Nephron progenitor cell (in vitro differentiated cells): ENCODE data around the gene UTP11.

ENCODE experiments used
- DNase-seq: peaks from one replicate; pipeline ENCODE4 v3.0.0; 2021
- H3K27ac Mint-ChIP-seq: 2 replicates; pipeline ENCODE4 v1.8.0; 2021; ENCODE audit warnings: mild to moderate bottlenecking, moderate library complexity, mixed read lengths
- H3K27me3 Mint-ChIP-seq: 2 replicates; pipeline ENCODE4 v1.8.0; 2021; ENCODE audit warnings: mild to moderate bottlenecking, low read depth, mixed read lengths; ENCODE audit not compliant: poor library complexity
- H3K36me3 Mint-ChIP-seq: 2 replicates; pipeline ENCODE4 v1.8.0; 2021; ENCODE audit warnings: low read depth, mixed read lengths
- H3K4me1 Mint-ChIP-seq: 2 replicates; pipeline ENCODE4 v1.8.0; 2021; ENCODE audit warnings: mixed read lengths
- H3K4me3 Mint-ChIP-seq: 2 replicates; pipeline ENCODE4 v1.8.0; 2021; ENCODE audit warnings: mild to moderate bottlenecking, moderate library complexity, mixed read lengths
- H3K9me3 Mint-ChIP-seq: 2 replicates; pipeline ENCODE4 v1.8.0; 2021; ENCODE audit warnings: mild to moderate bottlenecking, moderate library complexity, mixed read lengths
- TF ChIP-seq, protein P1 (sequence below): fragments of 200-600 bp; sonication (generic); IDR thresholded peaks from 2 replicates; pipeline ENCODE4 v1.5.0; 2021; ENCODE audit warnings: antibody characterized with exemption

The UTP11 gene

DNA sequence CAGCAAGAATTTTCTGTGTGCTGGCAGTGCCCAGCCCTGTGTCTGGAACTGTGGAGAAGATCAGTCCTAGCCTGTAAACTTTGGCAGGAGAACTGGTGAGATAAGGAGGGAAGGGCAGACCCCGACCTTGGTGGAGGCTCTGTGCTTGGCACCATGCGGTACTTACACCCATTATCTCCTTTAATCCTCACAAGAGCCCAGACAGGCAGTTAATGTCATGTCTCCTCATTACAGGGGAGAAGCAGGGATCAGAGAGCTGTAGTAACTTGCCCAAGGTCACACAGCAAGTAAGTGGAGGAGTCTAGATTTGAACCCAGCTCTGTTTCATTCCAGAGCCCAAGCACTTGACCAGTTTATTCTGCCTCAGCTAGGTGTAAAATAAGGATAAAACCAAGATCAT, 48.0 kb downstream of the UTP11 start:
- no peak overlapping the region for H3K27ac Mint-ChIP-seq
- H3K9me3 Mint-ChIP-seq, result no peaks in the 10 kb centered on the region
- peaks cover 6% of the 10 kb centered on the region for H3K4me1 Mint-ChIP-seq

DNA sequence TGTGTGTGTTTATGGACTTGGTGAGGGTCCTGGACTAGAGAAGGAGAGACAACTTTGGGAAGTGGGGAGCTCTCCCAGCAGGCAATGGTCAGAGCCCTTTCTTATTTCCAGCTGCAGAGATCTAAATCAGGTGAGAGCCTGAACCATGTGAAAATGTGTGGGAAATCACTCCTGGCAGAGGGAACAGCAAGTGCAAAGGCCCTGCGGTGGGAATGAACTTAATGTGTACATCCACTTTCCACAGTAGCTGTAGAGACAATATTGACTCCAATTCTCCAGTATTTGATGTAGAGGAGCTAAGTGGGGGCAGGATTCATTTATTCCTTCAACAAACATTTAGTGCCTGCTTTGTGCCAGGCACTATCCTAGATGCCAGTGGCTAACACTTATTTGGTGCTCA, 48.8 kb downstream of the UTP11 start:
- H3K36me3 Mint-ChIP-seq, result no peaks in the 10 kb centered on the region
- no peak overlapping the region for H3K4me3 Mint-ChIP-seq
- DNase-seq, result no peak
- H3K9me3 Mint-ChIP-seq, result no peaks in the 10 kb centered on the region
- no peak overlapping the region for H3K27ac Mint-ChIP-seq
- H3K27me3 Mint-ChIP-seq, result peaks cover 60% of the 10 kb centered on the region
- peaks cover 6% of the 10 kb centered on the region for H3K4me1 Mint-ChIP-seq
- TF ChIP-seq, protein P1, sequence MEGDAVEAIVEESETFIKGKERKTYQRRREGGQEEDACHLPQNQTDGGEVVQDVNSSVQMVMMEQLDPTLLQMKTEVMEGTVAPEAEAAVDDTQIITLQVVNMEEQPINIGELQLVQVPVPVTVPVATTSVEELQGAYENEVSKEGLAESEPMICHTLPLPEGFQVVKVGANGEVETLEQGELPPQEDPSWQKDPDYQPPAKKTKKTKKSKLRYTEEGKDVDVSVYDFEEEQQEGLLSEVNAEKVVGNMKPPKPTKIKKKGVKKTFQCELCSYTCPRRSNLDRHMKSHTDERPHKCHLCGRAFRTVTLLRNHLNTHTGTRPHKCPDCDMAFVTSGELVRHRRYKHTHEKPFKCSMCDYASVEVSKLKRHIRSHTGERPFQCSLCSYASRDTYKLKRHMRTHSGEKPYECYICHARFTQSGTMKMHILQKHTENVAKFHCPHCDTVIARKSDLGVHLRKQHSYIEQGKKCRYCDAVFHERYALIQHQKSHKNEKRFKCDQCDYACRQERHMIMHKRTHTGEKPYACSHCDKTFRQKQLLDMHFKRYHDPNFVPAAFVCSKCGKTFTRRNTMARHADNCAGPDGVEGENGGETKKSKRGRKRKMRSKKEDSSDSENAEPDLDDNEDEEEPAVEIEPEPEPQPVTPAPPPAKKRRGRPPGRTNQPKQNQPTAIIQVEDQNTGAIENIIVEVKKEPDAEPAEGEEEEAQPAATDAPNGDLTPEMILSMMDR, result no peak

More for the DNA sequence above, 48.0 kb downstream of the UTP11 start:
- no peaks in the 10 kb centered on the region for H3K36me3 Mint-ChIP-seq
- no peak for DNase-seq
- TF ChIP-seq, protein P1, result no peak
- peaks cover 61% of the 10 kb centered on the region for H3K27me3 Mint-ChIP-seq
- no peak overlapping the region for H3K4me3 Mint-ChIP-seq

DNA sequence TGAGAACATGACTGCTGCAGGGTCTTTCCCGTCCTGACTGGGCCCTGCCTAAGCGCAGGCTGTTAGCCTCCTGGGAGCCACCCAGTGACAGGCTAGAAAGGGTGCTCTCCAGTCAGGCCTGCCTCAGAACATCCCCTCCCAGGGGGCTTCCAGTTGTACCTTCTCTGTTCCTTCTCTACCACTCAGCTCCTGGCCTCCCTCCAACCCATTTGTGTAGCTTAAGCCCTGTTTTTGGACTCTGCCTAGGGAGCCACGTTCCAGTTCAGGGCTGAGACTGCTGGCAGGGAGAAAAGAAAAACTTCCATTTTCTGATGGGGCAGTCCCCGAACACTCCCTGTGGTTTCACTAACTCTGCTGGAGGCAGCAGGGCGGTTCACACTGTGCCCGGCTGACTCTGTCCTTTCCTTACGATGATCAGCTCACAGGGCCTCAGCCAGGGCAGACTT, 49.4 kb downstream of the UTP11 start:
- H3K36me3 Mint-ChIP-seq, result no peaks in the 10 kb centered on the region
- no peaks in the 10 kb centered on the region for H3K9me3 Mint-ChIP-seq
- no peak overlapping the region for H3K27ac Mint-ChIP-seq
- peaks cover 61% of the 10 kb centered on the region for H3K27me3 Mint-ChIP-seq
- DNase-seq, result no peak
- peaks cover 6% of the 10 kb centered on the region for H3K4me1 Mint-ChIP-seq
- no peak overlapping the region for H3K4me3 Mint-ChIP-seq
- TF ChIP-seq, protein P1, result no peak

DNA sequence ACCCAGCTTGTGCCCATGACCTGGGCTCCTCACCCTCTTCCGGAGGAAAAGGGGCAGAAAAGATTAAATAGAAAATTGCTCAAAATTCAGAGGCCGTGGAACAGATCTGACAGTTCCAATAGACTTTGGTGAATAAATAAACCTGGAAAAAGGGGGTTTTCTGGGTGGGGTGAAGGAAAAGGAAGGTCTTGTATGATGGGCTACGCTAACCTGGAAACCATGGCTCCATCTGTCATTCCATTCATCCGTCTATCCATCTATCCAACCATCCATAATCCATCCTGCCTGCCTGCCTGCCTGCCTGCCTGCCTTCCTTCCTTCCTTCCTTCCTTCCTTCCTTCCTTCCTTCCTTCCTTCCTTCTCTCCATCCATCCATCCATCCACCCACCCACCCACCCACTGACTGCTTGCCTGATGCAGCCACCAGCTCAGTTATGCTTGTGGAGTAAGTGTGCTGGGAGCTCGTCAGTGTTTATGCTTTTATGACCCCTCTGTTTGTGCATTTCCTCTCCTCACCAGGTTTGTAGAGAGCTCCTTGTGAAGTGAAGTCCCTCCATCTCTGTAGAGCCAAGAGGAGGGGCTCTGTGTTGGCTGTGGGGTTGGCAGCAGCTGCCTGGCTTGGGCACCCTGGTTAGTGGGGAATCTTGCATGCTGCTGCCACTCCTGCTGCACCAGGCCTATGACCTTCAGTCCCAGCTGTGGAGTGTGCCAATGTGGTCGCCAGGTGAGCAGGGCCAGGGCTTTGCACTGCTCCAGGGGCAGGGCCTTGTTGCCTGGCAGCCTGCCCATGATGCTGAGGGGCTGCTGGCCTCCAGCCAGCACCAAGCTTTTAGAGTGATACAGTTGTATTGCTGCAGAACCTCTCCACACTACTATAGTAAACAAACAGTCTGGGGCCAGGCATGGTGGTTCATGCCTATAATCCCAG, 50.1 kb downstream of the UTP11 start:
- no peaks in the 10 kb centered on the region for H3K36me3 Mint-ChIP-seq
- H3K27ac Mint-ChIP-seq, result no peak overlapping the region
- DNase-seq, result no peak
- peaks cover 55% of the 10 kb centered on the region for H3K27me3 Mint-ChIP-seq
- TF ChIP-seq, protein P1, result no peak
- no peak overlapping the region for H3K4me3 Mint-ChIP-seq
- H3K9me3 Mint-ChIP-seq, result no peaks in the 10 kb centered on the region
- H3K4me1 Mint-ChIP-seq, result peaks cover 6% of the 10 kb centered on the region

DNA sequence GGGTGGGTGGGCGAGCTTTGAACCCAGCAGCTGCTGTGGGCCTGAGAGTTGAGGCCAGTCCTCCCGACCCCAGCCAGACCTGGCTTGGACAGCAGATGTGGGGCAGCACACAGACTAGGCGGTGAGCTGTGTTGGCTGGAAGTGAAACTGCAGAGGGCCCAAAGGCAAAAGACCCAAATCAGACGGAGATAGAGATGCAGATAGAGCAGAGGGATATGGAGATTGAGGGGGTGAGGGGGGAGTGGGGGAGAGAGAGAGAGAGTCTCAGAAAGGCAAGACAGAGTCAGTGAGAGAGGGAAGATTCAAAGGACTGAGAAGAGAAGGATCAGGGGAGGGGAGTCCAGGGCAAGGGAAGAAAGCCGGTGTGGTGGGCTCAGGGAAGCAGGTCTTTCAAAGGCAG, 51.1 kb downstream of the UTP11 start:
- H3K27me3 Mint-ChIP-seq, result peaks cover 48% of the 10 kb centered on the region
- H3K36me3 Mint-ChIP-seq, result no peaks in the 10 kb centered on the region

More for the DNA sequence above, 51.1 kb downstream of the UTP11 start:
- no peak for DNase-seq
- Mint-ChIP-seq H3K4me3 (no peak overlapping the region), H3K9me3 (no peaks in the 10 kb centered on the region), H3K4me1 (peaks cover 6% of the 10 kb centered on the region), H3K27ac (no peak overlapping the region)
- TF ChIP-seq, protein P1, result no peak
